GM18909 (cell line): ENCODE results near the gene MUSTN1.

Source experiments
- ATAC-seq: cut with Tn5 transposase; IDR thresholded peaks from one replicate; pipeline ENCODE4 v1.9.1; 2021; ENCODE audit warnings: mild to moderate bottlenecking; ENCODE audit not compliant: unreplicated experiment, poor library complexity

MUSTN1 gene

DNA sequence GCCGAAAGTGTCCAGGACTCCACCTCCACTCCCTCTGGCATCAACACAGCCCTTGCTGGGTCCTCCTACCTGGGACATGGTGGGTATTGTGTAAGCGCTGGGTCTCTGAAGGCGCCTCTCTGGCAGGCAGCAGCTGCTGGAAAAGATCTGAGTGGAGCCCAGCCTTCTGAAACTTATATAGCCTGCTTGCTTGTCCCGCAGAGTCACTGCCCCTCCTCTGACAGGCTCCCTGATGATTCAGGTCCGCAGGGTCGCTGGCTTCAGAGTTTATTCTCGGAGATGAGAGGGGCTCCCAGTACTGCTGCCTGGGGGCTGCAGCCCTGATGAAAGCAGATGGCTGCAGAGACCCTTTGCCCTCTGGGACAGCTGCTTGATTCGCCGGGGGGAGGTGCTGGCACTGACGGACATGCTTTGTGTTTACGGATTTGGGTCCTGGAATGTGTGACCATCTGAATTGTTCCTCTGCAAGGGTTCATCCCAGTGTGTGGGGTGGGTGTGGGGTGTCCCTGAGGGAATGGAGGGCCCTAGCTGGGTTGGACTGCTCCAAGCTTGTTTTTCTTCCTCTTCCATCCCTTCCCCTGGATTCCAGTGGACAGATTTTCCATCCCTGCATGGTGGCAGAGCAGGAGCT is at the start of gene MUSTN1:
TSS of gene MUSTN1 (minus strand) at position 149 of the 631 bp plus-strand sequence. CDS start at position 78, 71 bp downstream.
- no peak for ATAC-seq

DNA sequence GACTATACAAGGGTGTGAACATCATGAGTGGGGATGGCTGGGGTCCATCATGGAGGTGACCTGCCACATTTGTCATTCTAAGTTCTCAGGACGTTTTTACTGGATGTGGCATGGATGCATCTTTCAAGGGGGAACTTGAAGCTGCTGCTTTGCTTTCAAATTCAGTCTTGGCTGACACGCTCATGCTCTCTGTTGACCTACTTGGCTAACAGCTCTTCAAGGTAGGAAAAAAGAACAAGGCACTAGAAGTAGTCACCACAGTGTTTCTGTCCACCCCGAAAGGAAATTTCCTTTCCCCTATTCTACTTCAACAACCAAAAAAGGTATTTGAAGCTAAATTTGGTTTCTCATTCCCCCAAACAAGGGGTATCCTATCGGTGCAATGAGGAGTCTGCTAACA is 47.6 kb upstream of the MUSTN1 start:
- ATAC-seq: no peak

DNA sequence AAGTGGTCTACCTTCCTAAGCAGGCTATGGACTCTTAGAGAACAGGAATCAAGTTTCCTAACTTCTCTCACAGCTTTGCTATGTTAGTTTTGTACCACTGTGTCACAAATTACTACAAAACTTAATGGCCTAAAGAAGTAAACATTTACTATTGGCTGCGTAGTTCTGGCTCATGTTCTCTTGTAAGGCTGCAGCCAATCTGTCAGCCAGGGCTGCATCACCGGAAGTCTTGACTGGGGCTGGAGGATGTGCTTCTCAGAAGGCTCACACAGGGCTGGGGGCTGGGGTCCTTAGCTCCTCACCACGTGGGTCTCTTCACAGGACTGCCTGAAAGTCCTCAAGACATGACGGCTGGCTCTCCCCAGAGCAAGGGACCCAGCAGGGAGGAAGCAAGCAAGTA is 47.1 kb upstream of the MUSTN1 start:
- ATAC-seq: no peak

DNA sequence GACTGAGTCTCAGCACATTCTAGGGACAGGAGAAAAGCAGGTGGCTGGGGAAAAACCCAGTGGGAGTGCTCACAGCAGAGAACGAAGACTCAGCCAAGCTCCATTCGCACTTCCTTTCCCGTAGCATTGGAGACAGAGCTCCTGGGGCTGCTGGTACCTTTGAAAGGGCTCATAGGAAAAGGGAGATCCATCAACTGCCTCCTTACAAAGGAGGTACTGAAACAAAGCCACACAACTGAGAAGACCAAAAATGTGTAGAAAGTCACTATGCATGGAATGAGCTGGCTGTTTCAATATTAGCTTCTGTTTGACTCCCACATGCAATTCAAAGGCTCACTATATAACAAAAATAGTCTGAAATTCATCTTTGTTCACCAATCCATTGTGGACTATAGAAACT is 45.7 kb upstream of the MUSTN1 start:
- ATAC-seq: no peak

DNA sequence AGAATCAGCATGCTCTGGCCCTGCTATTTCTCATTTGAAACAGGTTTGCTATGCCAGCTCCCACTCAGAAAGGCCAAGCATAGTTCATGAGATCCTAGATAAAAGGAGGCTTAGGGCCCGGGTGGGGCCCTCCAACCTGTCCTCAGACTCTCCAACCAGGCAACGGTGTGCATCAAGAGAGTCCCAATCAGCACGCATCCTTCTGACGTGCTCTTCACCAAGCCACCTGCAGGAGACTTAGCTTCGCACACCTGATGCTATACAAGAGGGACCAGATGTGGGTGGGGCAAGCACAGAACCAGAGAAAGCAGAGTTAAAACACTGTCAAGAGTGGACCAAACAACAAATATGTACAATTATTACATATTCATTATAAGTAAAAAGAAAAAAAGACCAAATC is 45.2 kb upstream of the MUSTN1 start:
- ATAC-seq: no peak

DNA sequence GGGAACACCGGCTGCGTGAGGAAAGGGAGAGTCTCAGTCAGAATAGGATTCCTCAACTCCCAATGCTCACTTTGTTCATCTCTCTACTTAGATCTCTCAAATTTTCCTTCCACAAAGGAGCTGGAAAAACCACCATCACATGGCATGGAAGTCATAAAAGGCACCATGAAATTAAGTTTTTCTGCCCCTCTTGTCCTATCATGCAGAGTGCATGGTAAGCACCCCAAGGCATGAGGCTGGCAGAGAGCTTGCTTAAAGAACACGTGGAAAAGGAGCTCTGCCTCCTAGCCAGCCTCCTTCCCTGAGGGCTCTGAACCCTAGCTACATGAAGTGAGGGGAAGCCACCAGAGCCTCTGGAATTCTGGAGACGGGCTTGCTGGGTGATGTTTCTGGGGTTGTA is 44.8 kb upstream of the MUSTN1 start:
- no peak for ATAC-seq

DNA sequence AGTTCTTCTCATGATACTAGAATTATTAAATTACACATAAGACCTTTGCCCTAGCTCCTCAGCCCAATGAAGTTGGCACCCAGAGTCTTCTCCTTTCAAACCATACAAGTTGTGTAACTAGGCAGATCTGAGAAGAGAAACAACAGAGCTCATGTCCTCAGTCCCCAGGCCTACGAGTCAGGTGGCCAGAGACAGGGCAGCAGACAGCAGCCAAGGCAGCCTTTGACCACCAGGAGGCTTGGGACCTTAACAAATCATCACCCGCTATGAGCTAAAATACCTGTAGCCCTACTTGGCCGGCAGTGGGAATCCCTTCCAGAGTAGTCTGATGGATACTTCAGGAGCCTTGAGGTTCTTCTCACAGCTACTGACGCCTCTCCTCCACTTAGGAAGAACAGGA is 44.3 kb upstream of the MUSTN1 start:
- no peak for ATAC-seq

DNA sequence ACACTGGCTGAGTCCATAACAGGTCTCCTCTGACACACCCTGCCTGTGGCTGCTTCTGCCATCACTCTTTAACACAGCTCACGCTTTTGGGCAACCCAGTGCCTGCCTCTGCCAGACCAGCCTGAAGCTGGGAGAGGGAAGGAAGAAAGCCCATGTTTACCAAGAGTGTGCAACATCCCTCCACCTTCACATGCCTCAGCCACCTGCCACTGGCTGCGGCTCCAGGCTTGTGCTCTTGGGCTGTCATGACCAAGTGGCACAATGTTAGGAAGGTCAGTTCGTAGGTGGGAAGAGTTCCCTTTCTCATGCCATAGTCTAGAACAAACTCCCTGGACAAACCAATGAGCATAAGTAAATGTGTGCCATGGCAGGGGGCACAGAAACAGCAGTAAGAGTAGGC is 42.3 kb upstream of the MUSTN1 start:
- no peak for ATAC-seq

DNA sequence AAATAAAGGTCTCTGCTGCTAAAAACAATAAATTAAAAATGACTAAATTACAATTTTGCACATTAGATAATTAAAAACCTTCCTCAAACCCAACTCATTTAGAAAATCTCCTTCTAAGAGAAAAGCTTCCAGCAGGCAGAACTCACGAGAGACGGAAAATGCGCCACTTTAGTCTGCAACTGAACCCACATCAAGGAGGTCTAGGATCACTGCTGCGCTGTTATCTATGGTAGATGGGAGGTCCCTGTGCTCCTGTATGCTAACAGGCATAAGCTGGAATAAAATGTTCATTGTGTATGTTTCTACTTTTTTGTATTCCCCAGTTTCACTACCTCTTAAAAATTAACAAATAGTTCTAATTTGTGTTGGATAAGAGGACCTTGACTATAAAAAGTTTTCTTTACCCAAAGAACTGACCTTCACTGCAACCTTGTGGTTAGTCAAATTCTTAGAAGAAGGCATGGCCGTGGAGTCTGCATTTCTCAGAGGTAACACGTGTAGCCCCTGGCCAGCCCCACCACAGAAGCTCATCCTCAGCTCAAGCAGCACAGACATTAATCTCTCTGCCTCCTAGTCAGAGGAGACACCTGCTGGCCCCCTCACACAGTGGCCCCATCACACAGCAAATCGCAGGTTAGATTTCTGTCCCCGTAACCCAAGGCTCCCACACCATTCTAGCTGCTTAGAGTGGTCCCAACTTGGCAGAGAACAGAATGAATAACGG is 40.2 kb upstream of the MUSTN1 start:
- ATAC-seq: no peak

DNA sequence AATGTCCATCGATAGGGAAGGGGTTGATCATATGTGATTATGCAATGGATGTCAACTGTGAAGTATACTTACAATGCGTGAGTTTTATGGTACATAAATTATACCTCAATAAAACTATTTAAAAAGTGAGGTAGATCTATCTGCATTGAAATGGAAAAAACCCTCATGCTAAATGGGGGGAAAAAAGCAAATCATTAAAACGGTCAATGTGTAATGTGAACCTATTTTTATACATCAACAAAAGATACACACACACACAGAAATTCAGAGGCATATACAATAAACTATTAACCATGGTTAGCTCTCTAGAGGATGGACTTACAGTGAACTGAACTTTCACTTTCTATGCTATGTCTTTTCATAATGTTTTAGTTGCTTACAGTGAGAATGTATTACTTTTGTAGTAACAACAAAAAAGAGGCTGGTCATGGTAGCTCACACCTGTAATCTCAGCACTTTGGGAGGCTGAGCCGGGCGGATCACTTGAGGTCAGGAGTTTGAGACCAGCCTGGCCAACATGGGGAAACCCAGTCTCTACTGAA is 39.4 kb upstream of the MUSTN1 start:
- ATAC-seq: peak; percentile 53

DNA sequence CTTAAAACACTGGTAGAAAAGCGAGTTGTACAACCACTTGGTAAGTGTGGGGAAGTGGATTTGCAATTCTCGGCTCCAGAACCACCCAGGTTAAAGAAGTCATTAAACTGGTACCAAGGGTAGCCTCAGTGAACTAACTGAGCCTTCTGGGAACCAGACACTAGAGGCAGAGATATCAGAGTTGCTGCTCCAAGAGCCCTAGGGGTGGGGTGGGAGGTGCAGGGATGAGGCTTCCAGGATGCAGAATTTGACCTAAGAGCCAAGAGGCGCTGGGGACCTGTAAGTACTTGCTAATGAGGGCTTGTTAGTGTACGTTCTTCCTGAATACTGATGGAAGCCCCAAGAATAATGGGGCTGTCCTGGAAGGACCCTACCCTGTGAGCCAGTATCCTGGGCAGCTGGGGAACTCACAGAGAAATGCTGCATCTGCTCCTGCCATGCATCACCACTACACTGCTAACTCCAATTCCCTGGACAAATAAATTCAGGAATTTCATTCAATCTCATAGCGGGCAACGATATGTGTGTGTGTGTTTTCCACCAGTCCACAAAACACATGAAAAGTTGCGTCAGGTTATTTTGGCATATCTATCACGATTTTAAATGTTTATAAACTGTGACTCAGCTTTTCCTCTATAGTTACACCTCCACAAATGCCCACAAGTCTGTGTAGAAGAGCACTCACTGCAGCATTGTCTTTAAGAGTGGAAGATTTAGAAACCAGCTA is 38.8 kb upstream of the MUSTN1 start:
- no peak for ATAC-seq

DNA sequence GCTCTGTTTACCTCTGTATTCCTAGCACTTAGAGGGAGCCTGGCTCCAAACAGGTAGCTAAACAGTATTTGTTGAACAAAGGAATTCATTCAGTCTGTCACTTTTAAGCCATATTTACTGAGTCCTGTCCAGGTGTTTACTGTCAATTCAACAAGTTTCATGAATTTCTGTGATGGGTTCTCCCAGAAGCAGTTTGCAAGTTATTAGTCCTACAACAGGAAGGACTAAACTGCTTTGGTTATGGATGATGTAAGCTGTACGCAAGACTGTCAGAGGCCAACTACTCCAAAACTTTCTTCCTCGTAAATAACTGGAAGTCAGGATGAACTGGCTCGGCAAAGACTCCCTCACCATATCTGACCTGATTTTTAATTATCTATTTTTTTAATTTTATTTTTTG is 37.4 kb upstream of the MUSTN1 start:
- ATAC-seq: no peak

DNA sequence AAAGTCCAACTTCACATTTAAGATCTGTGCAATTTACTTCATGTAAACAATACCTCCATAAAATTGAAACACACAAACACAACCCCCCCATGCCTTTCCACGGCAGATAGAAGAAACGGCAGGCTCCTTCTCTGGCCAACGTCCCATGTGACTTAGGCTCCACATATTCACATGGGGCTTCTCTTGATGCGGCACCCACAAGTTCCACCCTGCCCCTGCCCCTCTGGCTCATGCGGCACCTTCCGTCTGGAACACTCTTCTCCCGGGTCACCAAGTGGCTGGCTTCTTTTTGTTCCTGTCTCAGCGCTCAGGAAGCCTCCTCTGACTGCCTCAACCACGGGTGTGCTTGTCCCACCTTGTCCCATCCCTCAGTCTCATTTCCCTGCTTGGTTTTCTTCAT is 36.9 kb upstream of the MUSTN1 start:
- ATAC-seq: no peak

DNA sequence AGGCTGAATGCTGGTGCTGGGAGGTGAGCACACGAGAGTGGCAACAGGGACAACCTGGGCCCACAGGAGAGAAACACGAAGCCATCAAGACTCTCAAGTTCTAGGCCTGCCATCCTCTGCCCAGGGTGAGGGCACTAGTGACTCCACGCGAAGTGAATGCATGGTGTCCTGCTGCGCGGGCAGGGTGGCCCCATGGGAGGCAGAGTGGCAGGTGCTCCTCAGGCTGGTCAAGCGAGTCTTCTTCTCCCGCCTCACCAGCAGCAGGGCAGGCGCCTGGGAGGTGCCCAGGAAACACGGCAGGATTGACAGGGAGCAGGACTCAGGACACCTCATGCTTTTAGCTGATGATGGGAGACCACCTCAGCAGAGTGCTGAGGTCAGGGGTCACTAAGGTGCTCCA is 35.7 kb upstream of the MUSTN1 start:
- ATAC-seq: no peak

DNA sequence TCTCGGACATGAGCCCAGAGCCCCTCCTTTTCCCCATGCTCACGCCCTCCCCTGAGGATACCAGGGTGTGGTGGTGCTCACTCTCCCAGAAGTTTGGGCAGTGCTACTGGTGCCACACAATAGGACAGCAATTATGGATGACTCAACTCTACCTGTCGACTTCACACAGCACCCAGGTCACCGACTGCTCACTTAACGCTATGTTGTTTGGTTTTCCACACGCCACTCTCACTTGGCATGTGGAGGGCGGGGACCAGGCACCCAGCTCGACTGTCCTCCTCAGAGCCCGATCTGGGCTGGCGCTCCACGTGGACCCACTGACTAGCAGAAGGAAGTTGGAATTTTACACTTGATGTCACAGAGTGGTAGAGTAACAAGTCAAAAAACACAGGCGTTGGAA is 31.6 kb upstream of the MUSTN1 start:
- ATAC-seq: no peak

DNA sequence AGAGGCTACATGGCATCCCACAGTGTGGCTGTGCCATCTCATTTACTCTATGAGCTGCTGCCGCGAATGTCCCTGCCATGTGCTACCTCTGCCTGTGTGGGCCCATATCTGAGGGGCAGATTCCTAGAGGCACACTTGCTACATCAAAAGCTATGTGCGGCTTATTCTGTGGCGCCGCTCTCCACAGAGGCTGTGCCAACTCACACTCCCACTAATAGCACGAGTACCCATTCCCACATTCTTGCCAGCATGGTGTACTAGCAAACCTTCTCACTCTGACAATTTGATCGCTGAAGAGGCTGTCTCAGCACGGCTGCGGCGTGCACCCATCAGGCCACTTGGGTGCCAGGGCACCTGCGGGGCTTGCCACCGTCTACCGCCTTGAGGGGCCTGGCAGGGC is 31.2 kb upstream of the MUSTN1 start:
- ATAC-seq: no peak

DNA sequence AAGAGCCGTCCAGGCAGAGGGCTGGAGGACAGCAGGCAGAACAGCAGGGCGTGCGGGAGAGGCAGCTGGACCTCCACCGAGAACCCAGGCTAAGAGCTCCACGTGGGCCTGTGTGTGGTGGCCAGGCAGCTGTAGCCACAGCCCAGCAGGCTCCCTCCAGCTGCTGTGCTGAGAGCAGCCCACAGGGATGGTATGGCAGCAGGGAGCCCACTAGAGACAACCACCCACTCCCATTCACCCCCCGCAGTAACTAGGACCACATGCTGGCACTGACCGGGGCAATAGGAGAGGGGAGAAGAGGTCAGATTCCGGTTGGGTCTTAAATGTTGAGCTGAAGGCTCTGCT is 25.6 kb upstream of the MUSTN1 start:
- no peak for ATAC-seq

DNA sequence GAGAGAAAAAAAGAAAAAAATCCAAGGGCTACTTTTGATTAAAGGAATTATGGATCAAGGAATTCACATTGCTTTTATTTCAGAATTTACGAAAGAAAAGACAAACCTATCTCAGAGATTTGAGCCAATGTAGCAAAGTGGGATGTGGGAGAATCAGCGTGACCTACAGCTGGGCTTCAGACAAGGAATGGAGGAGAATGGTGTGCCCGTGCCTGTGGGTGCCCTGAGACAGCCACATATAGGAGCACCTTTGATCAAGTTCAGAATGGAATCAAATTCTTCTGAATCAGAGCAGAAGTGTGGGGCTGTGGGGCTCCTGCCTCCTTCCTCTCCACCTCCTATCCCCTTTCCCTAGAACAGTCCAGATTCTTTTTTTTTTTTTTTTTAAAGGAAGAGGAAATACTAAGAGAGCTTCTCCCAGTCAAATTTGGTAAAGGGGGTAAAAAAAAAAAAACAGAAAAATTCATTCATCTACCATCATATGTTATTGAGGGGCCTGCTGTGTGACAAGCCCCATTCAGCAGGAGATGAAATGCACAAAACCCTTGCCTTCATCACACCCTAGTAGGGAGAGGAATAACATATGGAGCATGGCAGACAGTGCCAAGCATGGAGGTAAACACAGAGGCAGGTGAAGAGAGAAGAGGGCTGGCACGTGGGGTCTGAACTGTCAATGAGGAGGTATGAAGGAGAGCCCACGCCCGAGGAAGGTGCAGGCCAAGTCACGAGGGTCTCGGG is 25.0 kb upstream of the MUSTN1 start:
- no peak for ATAC-seq

DNA sequence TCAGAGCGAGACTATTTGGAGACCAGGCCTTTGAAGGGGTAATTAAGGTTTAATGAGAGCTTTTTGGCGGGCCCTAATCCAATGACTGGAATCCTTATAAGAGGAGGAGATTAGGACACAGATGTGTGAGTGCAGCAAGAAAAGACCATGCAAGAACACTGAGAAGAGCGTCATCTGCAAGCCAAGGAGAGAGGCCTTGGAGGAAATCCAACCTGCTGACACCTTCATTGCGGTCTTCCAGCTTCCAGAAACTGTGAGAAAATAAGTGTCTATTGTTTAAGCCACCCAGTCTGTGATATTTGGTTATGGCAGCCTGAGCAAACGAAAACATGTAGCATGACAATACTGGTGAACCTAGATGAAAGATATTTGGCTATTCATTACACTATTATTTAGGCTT is 23.0 kb upstream of the MUSTN1 start:
- no peak for ATAC-seq

DNA sequence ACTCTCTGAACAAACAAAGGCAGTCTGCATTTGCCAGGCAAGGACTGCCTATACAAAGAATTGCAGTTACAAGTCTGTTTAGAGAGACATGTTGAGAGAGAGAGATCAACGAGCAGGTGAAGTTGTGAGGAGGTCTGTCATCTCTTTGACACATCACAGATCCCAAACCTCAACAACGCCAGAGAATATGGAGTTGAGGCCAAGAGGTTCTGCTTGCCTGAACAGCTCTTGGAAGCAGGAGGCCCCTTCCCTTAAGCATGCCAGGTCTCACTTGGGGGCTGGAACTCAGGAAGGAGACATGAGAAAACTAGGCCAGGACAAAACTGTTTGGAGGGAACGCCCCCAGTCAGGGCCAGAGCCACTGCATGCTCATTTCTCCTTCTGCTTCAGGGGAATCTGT is 22.3 kb upstream of the MUSTN1 start:
- no peak for ATAC-seq

DNA sequence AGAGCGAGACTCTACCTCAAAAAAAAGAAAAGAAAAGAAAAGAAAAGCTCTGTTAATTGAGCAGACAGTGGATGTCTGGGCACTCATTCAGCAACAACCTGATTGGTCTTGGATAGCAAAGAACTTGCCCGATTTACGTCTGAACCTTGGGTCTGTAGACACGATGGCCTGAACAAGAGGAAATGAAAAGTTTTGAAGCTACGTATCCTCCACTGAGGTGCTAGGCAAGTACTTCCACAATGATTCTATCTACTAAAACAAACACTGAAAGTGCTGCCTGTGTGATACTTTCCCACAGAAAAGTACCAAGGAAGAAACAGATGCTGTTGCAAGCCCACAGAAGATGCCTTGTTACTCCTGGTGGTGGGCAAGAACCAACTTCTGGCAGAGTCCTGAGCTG is 21.8 kb upstream of the MUSTN1 start:
- ATAC-seq: no peak
